HG03378 (cell line): Measurements from ENCODE around the gene FBN1.

ENCODE experiments used
- ATAC-seq: cut with Tn5 transposase; IDR thresholded peaks from one replicate; pipeline ENCODE4 v1.9.1; 2021; ENCODE audit warnings: mild to moderate bottlenecking, moderate library complexity; ENCODE audit not compliant: unreplicated experiment

FBN1 gene

GRCh38 chr15:48477795-48478360 lies 167.6 kb downstream of the FBN1 start:
- ATAC-seq, result no peak

DNA sequence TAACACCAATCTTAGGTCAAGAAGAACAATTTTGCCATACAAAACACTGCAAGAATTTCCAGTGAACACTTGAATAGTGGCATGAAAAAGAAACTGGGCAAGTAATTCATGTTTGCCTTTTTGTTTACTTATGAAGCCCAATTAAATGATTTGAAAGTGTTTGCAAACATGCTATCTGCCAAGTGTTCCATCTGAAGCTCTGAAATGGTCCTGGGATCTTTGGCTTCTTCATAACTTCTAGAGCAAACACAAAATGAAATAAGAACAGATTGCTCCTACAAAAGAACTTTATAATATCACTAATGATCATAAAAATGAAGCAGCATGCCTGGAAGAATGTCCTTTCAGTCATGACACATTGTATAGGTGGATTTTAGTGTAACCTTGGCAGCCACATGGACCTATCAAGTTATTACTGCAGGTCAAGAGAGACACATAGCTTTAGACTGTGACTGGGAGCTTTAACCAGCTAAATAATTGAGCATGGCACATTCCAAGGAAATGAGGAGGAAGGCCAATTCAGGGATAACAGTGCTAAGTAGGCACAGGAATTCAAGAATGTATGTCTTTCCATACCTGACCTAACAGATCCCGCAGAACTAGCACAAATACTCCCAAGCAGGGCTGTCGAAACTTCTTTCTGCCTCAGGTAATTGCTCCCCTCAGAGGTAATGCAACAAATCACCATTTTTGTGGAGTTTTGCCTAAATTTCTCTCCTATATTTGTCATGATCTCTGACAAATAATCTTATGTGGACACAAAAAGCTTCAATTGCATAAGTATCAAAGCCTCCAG lies 169.7 kb downstream of the FBN1 start:
- ATAC-seq, result no peak

DNA sequence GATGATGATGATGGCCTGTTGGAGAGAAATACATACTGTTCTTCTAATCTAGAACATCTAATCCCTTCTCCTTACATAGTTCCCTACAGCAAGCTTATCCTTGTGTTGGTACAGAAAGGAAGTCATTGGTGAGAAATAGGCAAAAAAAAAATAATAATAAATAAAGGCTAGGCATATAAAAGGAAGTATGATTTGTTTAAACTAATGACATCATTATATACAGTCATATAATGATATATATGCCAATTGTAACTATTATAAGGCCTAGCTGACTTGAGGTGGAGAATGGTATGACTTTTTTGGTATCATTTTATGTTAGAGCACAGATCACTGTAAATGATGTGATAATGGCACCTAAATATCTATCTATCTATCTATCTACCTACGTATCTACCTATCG lies 171.8 kb downstream of the FBN1 start:
- ATAC-seq, result no peak

DNA sequence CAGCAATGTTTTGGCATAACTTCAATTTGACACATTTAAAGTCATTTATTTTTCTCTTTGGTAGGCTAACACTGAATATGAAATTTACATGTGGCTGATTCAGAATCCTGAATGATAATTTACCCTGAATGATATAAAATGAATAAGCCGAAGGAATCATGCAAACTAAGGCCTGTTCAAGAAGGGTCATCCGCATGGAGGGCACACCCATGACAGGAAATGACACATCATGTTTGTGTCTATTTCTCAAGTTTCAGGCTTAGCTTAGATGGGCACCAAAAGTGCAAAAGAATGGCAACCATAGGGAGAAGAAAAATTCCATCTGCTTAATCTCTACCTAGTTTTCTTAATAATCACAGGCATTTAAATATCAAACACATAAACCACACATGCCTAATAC lies 172.8 kb downstream of the FBN1 start:
- ATAC-seq, result no peak

DNA sequence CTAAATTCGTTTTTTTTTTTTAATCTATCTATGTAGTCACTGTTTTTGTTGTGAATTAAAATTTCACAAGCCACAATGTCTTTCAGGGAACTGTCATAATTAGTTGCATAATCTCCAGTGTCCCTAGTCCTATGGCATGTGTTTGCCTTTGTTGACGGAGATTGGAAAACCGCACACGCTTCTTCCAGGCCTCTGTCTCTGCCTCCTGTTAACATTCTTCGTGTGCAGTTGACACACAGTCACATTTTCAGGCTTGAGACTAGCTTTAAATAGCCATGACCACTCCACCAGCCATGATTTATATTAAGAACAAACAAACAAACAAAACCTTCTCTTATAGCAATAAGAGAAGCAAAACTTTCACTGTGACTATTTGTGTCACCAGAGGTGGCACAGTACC lies 174.4 kb downstream of the FBN1 start:
- ATAC-seq, result no peak

GRCh38 chr15:48470096-48470495 lies 175.4 kb downstream of the FBN1 start:
- ATAC-seq, result no peak

DNA sequence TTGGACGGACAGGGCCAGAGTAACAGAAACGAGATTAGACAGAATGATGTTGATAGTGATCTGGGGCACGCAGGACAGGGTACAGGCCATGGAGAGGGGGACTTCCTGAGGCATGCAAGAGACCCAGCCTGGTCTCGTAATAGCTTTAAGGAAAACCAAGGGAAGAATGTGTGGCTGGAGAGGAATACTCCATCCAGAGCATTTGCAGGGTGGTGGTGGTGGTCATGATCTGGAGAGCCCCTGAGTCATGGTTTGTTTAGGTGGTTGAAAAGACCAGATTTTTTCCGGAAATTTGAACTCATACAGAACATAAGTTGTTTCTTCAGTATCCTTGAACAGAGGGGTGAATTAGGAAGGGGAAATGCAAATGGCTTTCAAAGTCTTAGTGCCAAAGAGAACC lies 175.8 kb downstream of the FBN1 start:
- no peak for ATAC-seq

DNA sequence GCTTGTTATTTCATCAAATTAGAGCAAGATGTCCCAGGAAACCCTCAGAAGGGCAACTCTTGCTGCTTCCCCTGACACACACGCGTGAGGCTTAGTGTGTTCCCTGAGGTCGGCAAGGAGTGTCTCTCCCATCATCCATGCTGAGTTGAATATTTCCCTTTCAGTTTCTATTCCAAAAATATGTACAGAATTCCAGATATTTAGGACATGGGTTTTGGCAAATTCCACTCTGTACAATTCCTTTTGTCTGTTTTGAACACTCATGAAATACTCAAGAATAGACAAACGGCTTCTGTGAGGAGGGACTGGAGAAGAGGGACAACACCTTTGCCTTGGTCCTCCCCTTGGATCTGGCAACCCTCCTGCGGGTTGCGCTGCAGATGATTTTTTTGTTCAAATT lies 176.2 kb downstream of the FBN1 start:
- no peak for ATAC-seq

DNA sequence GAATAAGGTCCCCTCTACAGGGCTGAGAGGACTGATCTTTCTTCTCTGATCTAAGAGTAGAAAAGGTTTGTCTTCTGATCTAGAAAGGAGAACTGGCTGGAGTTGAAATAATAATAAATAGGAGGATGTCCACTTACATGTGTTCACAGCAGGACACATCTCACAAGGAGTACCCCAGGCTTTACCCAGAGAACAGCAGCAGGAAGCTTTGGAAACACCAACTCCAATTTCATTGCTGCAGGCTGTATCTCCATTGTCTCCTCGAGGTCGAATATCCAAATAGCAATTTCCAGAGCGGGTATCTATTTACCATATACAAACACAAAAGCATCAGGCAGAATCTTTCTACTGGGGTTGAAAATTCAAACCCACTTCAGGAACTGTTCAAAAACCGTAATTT lies 177.7 kb downstream of the FBN1 start:
- no peak for ATAC-seq

GRCh38 chr15:48466820-48467219 lies 178.7 kb downstream of the FBN1 start:
- no peak for ATAC-seq

DNA sequence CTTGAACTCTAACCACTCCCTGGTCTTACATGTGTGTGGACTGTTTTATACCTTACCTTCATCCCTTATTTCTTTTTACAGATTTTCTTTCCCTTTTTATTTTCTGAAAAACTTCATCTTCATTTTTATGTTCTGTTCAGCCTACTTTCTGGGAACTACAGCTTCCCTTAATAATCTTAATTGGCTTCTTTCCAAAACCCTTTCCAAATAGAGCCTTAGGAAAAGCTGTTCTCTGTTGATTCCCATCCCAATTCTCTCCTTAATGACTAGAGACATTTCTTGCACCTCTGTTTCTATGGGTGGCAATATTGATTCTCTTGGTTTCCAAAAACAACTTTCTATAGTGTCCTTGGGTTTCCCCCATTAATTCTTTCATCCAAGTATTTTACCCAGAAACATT lies 179.4 kb downstream of the FBN1 start:
- no peak for ATAC-seq

DNA sequence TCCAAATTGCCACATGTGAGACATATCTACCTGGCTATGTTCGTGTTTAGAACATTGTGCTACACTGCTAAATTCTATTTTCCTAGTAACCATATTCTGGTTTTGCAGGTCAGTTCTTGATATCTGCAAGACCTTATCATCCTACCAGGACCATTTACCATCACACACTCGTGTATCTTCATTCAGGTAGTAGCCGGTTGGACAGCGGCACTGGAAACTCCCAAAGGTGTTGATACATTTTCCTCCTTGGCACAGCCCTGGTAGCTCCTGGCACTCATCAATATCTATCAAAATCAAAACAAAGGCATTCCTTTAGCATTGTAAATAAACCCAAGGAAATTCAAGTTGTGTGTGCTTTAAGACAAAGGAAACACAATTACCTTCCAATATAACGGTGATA lies 180.1 kb downstream of the FBN1 start:
- no peak for ATAC-seq

GRCh38 chr15:48463366-48463880 lies 182.1 kb downstream of the FBN1 start:
- no peak for ATAC-seq

GRCh38 chr15:48462688-48463087 lies 182.8 kb downstream of the FBN1 start:
- no peak for ATAC-seq

- ATAC-seq, result no peak
These were observed 185.7 kb downstream of the FBN1 start for GRCh38 chr15:48459571-48460442.

DNA sequence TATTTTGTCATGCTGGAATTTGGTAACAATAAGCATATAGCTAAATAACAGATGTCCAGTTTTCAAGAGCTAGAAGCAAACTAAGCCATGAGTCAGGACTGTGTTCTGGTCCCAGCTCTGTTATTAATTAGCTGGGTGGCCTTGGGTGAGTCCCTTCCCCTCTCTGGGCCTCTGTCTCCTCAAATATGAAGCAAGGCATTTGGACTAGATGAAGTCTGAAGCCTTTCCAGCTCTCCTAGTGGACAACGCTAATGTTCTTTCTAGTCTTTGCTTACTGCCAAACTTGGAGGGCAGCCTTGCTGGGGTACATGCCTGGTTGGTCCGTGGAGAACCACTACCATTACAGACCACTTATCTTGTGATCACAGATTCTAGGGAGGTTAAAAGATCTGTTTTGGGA lies 186.6 kb downstream of the FBN1 start:
- no peak for ATAC-seq

GRCh38 chr15:48456134-48456533 lies 189.4 kb downstream of the FBN1 start:
- no peak for ATAC-seq

GRCh38 chr15:48451736-48452135 lies 193.8 kb downstream of the FBN1 start:
- ATAC-seq, result no peak

DNA sequence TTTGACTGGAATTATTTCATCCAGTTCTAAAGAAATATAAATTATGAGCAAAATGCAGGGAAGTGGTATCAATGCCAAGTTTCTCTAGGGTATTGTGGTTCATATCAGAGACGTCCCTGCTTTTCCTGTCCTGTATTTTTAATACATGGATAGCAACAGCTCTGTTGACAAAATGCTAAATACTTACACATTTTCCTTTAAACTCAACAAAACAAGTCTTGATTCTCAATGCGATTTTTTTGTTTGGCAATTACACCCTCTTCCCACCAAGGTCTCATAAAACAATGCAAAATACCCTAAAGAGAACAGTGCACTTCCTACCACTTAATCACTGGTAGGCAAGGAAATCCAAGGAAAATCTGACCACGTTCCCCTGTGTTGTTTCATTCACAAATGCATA lies 194.3 kb downstream of the FBN1 start:
- no peak for ATAC-seq

DNA sequence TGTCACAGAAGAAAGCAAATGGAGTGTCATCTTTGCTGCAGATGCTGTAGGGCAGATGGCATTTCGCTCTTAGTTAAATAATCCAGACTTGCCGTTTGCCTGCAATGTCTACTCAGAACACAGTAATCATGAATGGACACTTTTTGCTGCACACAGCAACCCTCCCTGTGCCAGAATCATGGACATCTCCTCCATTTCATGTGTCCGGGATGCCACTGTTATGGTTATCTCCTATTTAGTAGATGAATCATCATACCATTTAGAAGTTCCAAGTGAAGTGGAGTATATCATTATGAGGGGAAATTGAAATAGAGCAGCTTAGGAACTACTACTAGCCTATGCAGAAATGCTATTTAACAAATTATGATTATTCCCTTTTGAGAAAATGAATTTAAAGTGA lies 195.8 kb downstream of the FBN1 start:
- no peak for ATAC-seq

GRCh38 chr15:48447657-48448056 lies 197.9 kb downstream of the FBN1 start:
- no peak for ATAC-seq

GRCh38 chr15:48447058-48447457 lies 198.5 kb downstream of the FBN1 start:
- no peak for ATAC-seq
